ENCODE measurements around the gene SRD5A3.

GRCh38 chr4:55407764-55408163 is 61.7 kb downstream of the SRD5A3 start:
- no peak for TF ChIP-seq POLR2A (IDR thresholded peaks at IDR 0.05; ENCODE audit: low read depth, low read length)
- no peak for TF ChIP-seq TAF1 (IDR thresholded peaks at IDR 0.05; ENCODE audit: low read depth, low read length)
- no peak for TF ChIP-seq POLR2AphosphoS5 (IDR thresholded peaks at IDR 0.05; ENCODE audit: low read depth, low read length)

Data from GM12891 (cell line).